MM.1S (cell line): ENCODE measurements around the gene MS4A7.

Source experiments
- DNase-seq: peaks from one replicate; pipeline ENCODE4 v3.0.0-alpha.2; 2015
- H2AFZ ChIP-seq: fragments of 300-600 bp; sonication (generic); 2 replicates; pipeline ENCODE4 v1.6.0; 2016; ENCODE audit warnings: antibody characterized with exemption, low read length
- H3F3A ChIP-seq: fragments of 300-600 bp; sonication (generic); 2 replicates; pipeline ENCODE4 v1.6.1; 2016; ENCODE audit warnings: mild to moderate bottlenecking, antibody characterized with exemption, low read length, moderate library complexity, mixed read lengths; ENCODE audit not compliant: insufficient read depth
- H3K27ac ChIP-seq: fragments of 300-600 bp; sonication (generic); 2 replicates; pipeline ENCODE4 v1.5.1; 2016; ENCODE audit warnings: mild to moderate bottlenecking, low read length
- H3K27me3 ChIP-seq: fragments of 300-600 bp; sonication (generic); replicated peaks from 2 replicates; pipeline ENCODE4 v1.6.0; 2016; ENCODE audit warnings: low read length; ENCODE audit not compliant: insufficient read depth
- H3K36me3 ChIP-seq: fragments of 300-600 bp; sonication (generic); replicated peaks from 2 replicates; pipeline ENCODE4 v1.6.1; 2016; ENCODE audit warnings: mild to moderate bottlenecking, low read length, mixed read lengths; ENCODE audit not compliant: insufficient read depth
- H3K4me1 ChIP-seq: fragments of 300-600 bp; sonication (generic); 2 replicates; pipeline ENCODE4 v1.6.1; 2016; ENCODE audit warnings: low read length, mixed read lengths
- H3K4me2 ChIP-seq: fragments of 300-600 bp; sonication (generic); 2 replicates; pipeline ENCODE4 v1.6.0; 2016; ENCODE audit warnings: low read depth, low read length
- H3K4me3 ChIP-seq: fragments of 300-600 bp; sonication (generic); 2 replicates; pipeline ENCODE4 v1.5.1; 2016; ENCODE audit warnings: low read length, mixed read lengths
- H3K79me2 ChIP-seq: fragments of 300-600 bp; sonication (generic); 2 replicates; pipeline ENCODE4 v1.6.1; 2016; ENCODE audit warnings: mixed run types, low read length, mixed read lengths
- H3K9ac ChIP-seq: fragments of 300-600 bp; sonication (generic); 2 replicates; pipeline ENCODE4 v1.6.1; 2016; ENCODE audit warnings: low read length, mixed read lengths
- H3K9me2 ChIP-seq: fragments of 300-600 bp; sonication (generic); replicated peaks from 2 replicates; pipeline ENCODE4 v1.6.1; 2016; ENCODE audit warnings: mild to moderate bottlenecking, low read length, mixed read lengths; ENCODE audit not compliant: insufficient read depth
- H3K9me3 ChIP-seq: fragments of 300-600 bp; sonication (generic); replicated peaks from 2 replicates; pipeline ENCODE4 v1.6.1; 2016; ENCODE audit warnings: mild to moderate bottlenecking, low read length, mixed read lengths; ENCODE audit not compliant: insufficient read depth
- H4K20me1 ChIP-seq: fragments of 300-600 bp; sonication (generic); 2 replicates; pipeline ENCODE4 v1.6.1; 2016; ENCODE audit warnings: mild to moderate bottlenecking, low read length, moderate library complexity, mixed read lengths; ENCODE audit not compliant: insufficient read depth
- EZH2 ChIP-seq: fragments of 300-600 bp; sonication (generic); optimal IDR thresholded peaks from 2 replicates; pipeline ENCODE3; 2017; ENCODE audit warnings: low read depth, mild to moderate bottlenecking, antibody characterized with exemption, low read length, mixed read lengths
- EZH2phosphoT487 ChIP-seq: fragments of 300-600 bp; sonication (generic); IDR thresholded peaks from 2 replicates; pipeline ENCODE4 v1.6.1; 2018; ENCODE audit warnings: antibody characterized with exemption, low read length
- TF ChIP-seq, protein P1 (sequence below): fragments of 300-600 bp; sonication (generic); IDR thresholded peaks from 2 replicates; pipeline ENCODE4 v1.5.1; 2016; ENCODE audit warnings: antibody characterized with exemption, low read length, mixed read lengths

Gene MS4A7, protein sequence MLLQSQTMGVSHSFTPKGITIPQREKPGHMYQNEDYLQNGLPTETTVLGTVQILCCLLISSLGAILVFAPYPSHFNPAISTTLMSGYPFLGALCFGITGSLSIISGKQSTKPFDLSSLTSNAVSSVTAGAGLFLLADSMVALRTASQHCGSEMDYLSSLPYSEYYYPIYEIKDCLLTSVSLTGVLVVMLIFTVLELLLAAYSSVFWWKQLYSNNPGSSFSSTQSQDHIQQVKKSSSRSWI

DNA sequence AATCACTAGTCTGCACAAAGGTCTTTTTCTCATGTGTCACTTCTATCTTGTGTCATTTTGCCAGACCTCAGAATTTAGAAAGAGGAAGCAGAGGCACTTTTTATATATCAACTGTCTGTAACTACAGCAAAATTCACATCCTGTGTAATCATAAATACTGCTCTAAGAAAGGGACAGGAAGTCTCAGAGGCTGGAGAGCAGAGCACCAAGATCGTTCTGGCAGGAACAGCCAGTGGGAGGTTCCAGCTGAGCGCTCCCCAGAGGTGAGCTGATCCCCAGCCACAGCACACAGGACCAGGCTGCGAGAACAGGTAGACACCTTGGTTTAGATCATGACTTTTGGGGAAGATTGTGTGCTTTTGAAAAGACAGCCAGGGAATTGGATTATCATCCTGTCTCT, at the start of gene MS4A7:
MS4A7 (plus strand) TSS at position 179 of the 400 bp plus-strand sequence. CDS start 4,610 bp downstream, outside the sequence.
- Histone ChIP-seq H3K4me1 (peaks cover 3% of the 10 kb centered on the region), H3K9ac (no peak within 1 kb of the TSS), H3K4me3 (no peak within 1 kb of the TSS)

DNA sequence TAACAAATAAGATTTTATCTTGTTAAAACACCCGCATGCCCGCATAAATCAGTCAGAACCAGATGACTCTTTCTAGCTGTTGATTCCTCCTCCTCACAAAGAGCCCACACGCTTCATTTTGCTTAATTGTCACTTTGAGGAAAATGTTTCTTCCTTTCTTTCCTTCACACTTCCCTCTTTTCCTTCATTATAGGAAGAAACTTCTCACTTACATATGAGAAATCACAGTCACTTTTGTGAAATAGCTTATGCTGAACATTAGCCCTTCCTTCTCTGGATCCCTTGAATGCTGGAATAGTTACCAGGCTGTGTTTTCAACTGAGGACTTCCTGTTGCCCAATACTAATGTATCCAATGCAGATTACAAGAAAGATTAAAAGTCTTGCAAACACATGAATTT, 45.5 kb upstream of the MS4A7 start:
- DNase-seq: no peak
- H3K36me3 ChIP-seq: no peaks in the 10 kb centered on the region
- H3F3A ChIP-seq: no peaks in the 10 kb centered on the region
- no peak overlapping the region for H3K27ac ChIP-seq
- no peaks in the 10 kb centered on the region for H3K9me2 ChIP-seq
- H2AFZ ChIP-seq: no peak overlapping the region
- TF ChIP-seq EZH2 (no peak), EZH2phosphoT487 (no peak)
- TF ChIP-seq, protein P1, sequence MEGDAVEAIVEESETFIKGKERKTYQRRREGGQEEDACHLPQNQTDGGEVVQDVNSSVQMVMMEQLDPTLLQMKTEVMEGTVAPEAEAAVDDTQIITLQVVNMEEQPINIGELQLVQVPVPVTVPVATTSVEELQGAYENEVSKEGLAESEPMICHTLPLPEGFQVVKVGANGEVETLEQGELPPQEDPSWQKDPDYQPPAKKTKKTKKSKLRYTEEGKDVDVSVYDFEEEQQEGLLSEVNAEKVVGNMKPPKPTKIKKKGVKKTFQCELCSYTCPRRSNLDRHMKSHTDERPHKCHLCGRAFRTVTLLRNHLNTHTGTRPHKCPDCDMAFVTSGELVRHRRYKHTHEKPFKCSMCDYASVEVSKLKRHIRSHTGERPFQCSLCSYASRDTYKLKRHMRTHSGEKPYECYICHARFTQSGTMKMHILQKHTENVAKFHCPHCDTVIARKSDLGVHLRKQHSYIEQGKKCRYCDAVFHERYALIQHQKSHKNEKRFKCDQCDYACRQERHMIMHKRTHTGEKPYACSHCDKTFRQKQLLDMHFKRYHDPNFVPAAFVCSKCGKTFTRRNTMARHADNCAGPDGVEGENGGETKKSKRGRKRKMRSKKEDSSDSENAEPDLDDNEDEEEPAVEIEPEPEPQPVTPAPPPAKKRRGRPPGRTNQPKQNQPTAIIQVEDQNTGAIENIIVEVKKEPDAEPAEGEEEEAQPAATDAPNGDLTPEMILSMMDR: no peak
- no peak overlapping the region for H3K4me3 ChIP-seq
- no peaks in the 10 kb centered on the region for H3K79me2 ChIP-seq
- H3K4me1 ChIP-seq: no peaks in the 10 kb centered on the region
- no peak overlapping the region for H3K9ac ChIP-seq
- H3K4me2 ChIP-seq: no peak overlapping the region
- no peaks in the 10 kb centered on the region for H3K27me3 ChIP-seq
- H4K20me1 ChIP-seq: no peaks in the 10 kb centered on the region
- no peaks in the 10 kb centered on the region for H3K9me3 ChIP-seq

More for the DNA sequence above, at the start of gene MS4A7:
- no peaks in the 10 kb centered on the region for H3K27me3 ChIP-seq
- no peaks in the 10 kb centered on the region for H4K20me1 ChIP-seq
- no peaks in the 10 kb centered on the region for H3K9me3 ChIP-seq
- no peak within 1 kb of the TSS for H2AFZ ChIP-seq
- DNase-seq: peak; percentile 10
- no peak within 1 kb of the TSS for H3K4me2 ChIP-seq
- no peaks in the 10 kb centered on the region for H3K36me3 ChIP-seq
- no peaks in the 10 kb centered on the region for H3F3A ChIP-seq
- TF ChIP-seq EZH2phosphoT487: no peak
- no peak for TF ChIP-seq EZH2
- TF ChIP-seq, protein P1: no peak
- no peaks in the 10 kb centered on the region for H3K79me2 ChIP-seq
- H3K9me2 ChIP-seq: no peaks in the 10 kb centered on the region
- no peak within 1 kb of the TSS for H3K27ac ChIP-seq

DNA sequence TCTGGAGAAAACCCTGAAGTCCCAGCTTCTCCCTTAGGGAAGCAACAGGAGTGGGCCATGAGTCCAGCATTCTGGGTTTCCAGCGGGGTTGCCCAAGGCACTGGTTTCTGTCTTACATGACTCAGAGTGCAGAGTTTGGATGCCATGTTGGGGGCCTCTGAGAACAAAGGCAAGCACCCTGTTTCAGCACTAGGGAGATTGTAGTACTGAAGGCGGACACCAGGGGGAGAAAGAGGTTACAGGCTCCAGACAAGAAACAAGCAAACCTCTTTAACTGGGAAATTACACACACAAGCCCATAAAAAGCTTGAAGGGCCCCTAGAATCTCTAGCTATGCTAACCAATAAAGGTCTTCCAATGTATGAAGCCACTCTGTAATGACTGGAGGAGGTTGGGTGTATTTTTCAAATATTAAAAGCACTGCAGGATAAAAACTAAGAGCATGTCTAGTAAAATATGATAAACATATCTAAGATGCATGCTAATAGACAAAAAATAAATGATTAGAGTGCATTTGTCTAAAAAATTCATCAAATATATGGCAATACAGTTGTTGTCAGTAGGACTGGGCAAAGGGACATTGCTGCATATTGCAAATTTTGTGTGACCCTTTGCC, 44.2 kb upstream of the MS4A7 start:
- Histone ChIP-seq H3K9ac (no peak overlapping the region), H2AFZ (no peak overlapping the region)
- no peak for TF ChIP-seq EZH2
- TF ChIP-seq, protein P1: peak; percentile 77
- TF ChIP-seq EZH2phosphoT487: no peak

More for the DNA sequence above, 44.2 kb upstream of the MS4A7 start:
- peak; percentile 61 for DNase-seq
- Histone ChIP-seq H3K9me2 (no peaks in the 10 kb centered on the region), H3K4me3 (no peak overlapping the region), H3K4me1 (no peaks in the 10 kb centered on the region), H3K27ac (no peak overlapping the region), H3K27me3 (no peaks in the 10 kb centered on the region), H3K4me2 (no peak overlapping the region), H3F3A (no peaks in the 10 kb centered on the region), H3K36me3 (no peaks in the 10 kb centered on the region), H4K20me1 (no peaks in the 10 kb centered on the region), H3K79me2 (no peaks in the 10 kb centered on the region), H3K9me3 (no peaks in the 10 kb centered on the region)
